SK-N-SH (cell line): Measurements from ENCODE around the gene SH3RF1.

ENCODE experiments used
- CHD2 ChIP-seq: fragments of 150-350 bp; IDR thresholded peaks from 2 replicates; pipeline ENCODE4 v1.6.1; 2018; ENCODE audit warnings: low read length; ENCODE audit not compliant: partially characterized antibody
- EZH2phosphoT487 ChIP-seq: fragments of 200-600 bp; sonication (generic); IDR thresholded peaks from 2 replicates; pipeline ENCODE4 v1.6.1; 2017; ENCODE audit warnings: low read depth, mixed run types, mild to moderate bottlenecking, antibody characterized with exemption, moderate library complexity, borderline replicate concordance
- GABPA ChIP-seq: IDR thresholded peaks from 2 replicates; pipeline ENCODE4 v1.4.0; 2012; ENCODE audit warnings: low read depth, mild to moderate bottlenecking
- JUND ChIP-seq: IDR thresholded peaks from 2 replicates; pipeline ENCODE4 v1.4.0; 2012
- MXI1 ChIP-seq: IDR thresholded peaks from 2 replicates; pipeline ENCODE4 v1.6.1; 2012; ENCODE audit warnings: mild to moderate bottlenecking, low read depth, low read length, improper control_type of control experiment
- POLR2AphosphoS5 ChIP-seq: IDR thresholded peaks from 2 replicates; pipeline ENCODE4 v1.6.1; 2012; ENCODE audit warnings: low read depth, low read length
- RFX5 ChIP-seq: IDR thresholded peaks from 2 replicates; pipeline ENCODE4 v1.6.1; 2012; ENCODE audit warnings: mild to moderate bottlenecking, improper control_type of control experiment, low read length
- TCF12 ChIP-seq: IDR thresholded peaks from 2 replicates; pipeline ENCODE4 v1.4.0; 2012
- TF ChIP-seq, protein P1 (sequence below): fragments of 200-600 bp; sonication (generic); IDR thresholded peaks from 2 replicates; pipeline ENCODE4 v1.6.1; 2017; ENCODE audit warnings: antibody characterized with exemption, mild to moderate bottlenecking, moderate library complexity

DNA sequence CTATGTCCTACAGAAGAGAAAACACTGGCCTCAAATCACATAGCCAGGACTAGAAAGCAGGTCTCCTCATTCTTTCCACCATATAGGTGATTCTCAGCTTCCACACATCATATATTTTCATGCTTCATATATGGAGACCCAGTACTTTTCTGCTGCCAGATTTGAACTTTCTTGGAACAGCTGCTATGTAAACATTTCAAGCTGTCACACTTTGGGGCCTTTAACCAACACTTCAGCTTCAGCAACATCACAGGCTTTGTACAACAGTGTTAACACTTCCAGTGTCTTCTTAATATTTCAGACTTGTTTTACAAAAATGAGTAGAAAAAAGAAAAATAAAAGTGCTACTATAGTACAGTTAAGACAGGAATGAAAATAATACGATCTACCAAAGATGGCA is 12.6 kb downstream of the SH3RF1 start:
- no peak for TF ChIP-seq GABPA
- TF ChIP-seq, protein P1, sequence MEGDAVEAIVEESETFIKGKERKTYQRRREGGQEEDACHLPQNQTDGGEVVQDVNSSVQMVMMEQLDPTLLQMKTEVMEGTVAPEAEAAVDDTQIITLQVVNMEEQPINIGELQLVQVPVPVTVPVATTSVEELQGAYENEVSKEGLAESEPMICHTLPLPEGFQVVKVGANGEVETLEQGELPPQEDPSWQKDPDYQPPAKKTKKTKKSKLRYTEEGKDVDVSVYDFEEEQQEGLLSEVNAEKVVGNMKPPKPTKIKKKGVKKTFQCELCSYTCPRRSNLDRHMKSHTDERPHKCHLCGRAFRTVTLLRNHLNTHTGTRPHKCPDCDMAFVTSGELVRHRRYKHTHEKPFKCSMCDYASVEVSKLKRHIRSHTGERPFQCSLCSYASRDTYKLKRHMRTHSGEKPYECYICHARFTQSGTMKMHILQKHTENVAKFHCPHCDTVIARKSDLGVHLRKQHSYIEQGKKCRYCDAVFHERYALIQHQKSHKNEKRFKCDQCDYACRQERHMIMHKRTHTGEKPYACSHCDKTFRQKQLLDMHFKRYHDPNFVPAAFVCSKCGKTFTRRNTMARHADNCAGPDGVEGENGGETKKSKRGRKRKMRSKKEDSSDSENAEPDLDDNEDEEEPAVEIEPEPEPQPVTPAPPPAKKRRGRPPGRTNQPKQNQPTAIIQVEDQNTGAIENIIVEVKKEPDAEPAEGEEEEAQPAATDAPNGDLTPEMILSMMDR, result no peak
- TF ChIP-seq MXI1, result no peak
- TF ChIP-seq TCF12, result no peak
- TF ChIP-seq POLR2AphosphoS5, result no peak
- TF ChIP-seq EZH2phosphoT487, result no peak
- TF ChIP-seq JUND, result no peak
- TF ChIP-seq RFX5, result no peak
- no peak for TF ChIP-seq CHD2
